CD4-positive, alpha-beta T cell treated with Interleukin-6 for 4 hours (primary cell): ENCODE data around the gene CLASP1.
"Not testable (repeated sequence)": the region's sequence is repeated elsewhere in the genome, so short reads cannot be mapped to it uniquely, and the experiment has no call there.

ENCODE experiments used
- DNase-seq: peaks from one replicate; pipeline ENCODE4 v3.0.0-alpha.2; 2020; ENCODE audit warnings: mixed read lengths

The CLASP1 gene

GRCh38 chr2:121468936-121469335 lies 180.3 kb downstream of the CLASP1 start:
- DNase-seq: no peak

DNA sequence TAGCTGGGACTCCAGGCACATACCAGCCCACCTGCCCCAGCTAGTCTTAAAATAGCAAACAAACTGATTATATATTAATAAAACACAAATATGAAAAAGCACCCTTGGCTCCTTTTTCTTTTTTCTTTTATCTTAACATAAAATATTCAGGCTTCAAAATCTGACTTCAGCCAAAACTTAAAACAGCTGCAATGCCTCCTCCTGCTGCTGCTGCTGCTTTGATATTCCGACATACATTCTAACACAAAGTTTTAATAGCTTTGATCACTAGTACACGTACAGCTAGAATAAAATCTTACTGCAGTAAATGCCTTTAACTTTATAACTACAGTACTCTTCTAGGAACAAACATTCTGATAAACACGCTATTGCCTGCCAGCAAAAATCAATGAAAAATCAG lies 190.0 kb downstream of the CLASP1 start:
- DNase-seq: no peak

DNA sequence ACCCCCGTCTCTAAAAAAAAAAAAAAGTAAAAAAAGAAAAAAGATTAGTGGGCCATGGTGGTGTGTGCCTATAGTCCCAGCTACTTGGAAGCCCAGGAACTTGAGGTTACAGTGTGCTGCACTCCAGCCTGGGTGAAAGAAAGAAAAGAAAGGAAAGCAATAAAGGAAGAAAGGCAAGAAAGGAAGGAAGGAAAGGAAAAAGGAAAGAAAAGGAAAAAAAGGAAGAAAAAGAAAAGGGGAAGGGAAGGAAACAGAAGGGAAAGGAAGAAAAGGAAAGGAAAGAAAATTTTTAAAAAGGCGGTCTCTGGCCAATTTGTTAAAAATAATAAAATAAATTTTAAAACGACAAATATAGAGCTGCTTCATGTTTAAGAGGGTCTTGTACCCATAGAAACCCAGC lies 192.9 kb downstream of the CLASP1 start:
- DNase-seq: no peak

GRCh38 chr2:121455446-121455845 lies 193.8 kb downstream of the CLASP1 start:
- DNase-seq: no peak

DNA sequence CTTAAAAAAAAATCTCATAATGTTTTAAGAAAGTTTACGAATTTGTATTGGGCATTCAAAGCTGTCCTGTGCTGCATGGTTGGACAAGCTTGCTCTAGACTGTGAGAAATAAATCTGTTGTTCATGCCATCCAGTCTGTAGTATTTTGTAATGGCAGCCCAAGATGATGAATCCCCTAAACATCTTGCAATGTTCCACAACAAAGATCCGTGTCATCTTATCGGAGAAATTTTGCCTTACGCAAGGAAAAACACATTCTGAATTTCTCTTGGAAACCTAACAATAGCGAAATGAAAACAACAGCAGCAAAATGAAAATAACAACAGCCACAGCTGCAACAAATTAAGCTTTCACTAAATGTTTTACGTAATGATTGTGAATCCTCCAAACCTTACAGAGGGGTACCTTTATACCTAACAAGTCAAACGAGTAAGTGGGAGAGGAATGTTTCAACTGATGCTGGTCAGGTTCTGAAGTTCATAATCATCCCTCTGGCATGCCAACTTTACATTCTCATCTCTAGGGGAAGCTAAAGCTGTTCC lies 194.6 kb downstream of the CLASP1 start:
- DNase-seq: no peak

DNA sequence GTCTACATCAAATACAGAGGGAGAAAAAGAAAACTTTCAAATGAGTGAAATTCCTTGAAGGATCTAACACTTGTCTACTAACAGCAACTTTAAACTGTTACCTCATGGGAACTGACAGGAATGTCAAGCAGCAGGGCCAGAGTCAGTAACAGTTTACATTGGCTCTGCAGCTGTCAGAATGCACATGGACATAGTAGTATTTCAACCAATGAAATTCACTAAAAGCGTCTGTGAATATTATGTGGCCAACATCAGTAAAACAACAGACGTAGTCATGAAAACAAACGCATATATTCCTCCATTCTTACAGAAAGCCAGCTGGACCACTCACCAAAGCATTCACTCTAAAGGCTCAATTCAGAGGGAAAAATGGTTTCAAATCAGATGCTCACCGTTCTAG lies 197.9 kb downstream of the CLASP1 start:
- DNase-seq: no peak

DNA sequence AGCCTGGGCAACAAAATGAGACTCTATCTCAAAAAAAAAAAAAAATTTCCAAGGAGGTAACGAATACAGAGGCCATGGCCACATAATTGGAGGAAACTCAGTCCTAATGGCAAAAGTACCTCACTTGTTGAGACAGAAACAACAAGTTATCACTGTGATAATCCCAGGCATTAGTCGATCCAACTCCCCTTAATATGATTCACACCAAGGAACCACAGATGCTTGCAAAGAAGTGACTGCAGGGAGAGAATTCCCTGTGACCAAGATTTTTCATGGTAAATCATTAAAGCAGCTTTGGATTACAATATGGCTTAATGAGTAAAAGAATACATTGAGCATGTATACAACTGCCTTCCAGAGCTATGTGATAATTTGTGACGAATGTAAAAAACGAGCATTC lies 199.0 kb downstream of the CLASP1 start:
- DNase-seq: no peak

GRCh38 chr2:121446647-121447241 lies 202.5 kb downstream of the CLASP1 start:
- no peak for DNase-seq

- no peak for DNase-seq
Measured at GRCh38 chr2:121442889-121443288, 206.4 kb downstream of the CLASP1 start.

- DNase-seq: not testable (repeated sequence)
Measured at GRCh38 chr2:121438290-121438689, 211.0 kb downstream of the CLASP1 start.

DNA sequence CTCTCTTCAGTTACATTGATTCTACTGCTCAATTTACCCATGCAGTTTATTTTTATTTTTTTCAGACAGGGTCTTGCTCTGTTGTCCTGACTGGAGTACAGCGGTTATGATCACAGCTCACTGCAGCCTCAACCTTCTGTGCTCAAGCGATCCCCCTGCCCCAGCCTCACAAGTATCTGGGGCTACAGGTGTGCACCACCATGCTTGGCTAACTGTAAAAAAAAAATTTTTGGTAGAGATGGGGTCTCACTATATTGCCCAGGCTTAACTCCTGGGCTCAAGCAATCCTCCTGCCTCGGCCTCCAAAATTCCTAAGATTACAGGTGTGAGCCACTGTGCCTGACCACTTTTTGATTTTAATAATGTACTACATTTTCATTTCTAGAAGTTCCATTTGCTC lies 212.3 kb downstream of the CLASP1 start:
- no peak for DNase-seq

GRCh38 chr2:121435790-121436189 lies 213.5 kb downstream of the CLASP1 start:
- no peak for DNase-seq

DNA sequence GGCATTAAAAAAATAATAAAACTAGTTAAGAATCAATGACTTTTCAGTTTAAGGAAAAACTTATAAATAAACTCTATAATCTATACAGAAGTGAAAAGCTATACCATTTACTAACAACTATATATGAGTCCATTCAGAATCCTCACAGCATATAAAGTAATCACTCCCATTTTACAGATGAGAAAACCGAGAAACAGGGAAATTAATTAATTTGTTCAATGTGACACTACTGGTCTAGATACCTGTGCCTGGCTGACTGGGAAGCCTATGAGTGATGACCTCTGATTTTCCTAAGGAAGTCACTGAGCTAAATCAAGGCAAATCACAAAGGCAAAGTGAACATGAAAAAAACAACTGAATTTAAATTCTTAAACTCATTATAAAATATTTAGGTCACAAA lies 218.0 kb downstream of the CLASP1 start:
- DNase-seq: no peak

GRCh38 chr2:121429927-121430520 lies 219.2 kb downstream of the CLASP1 start:
- no peak for DNase-seq

DNA sequence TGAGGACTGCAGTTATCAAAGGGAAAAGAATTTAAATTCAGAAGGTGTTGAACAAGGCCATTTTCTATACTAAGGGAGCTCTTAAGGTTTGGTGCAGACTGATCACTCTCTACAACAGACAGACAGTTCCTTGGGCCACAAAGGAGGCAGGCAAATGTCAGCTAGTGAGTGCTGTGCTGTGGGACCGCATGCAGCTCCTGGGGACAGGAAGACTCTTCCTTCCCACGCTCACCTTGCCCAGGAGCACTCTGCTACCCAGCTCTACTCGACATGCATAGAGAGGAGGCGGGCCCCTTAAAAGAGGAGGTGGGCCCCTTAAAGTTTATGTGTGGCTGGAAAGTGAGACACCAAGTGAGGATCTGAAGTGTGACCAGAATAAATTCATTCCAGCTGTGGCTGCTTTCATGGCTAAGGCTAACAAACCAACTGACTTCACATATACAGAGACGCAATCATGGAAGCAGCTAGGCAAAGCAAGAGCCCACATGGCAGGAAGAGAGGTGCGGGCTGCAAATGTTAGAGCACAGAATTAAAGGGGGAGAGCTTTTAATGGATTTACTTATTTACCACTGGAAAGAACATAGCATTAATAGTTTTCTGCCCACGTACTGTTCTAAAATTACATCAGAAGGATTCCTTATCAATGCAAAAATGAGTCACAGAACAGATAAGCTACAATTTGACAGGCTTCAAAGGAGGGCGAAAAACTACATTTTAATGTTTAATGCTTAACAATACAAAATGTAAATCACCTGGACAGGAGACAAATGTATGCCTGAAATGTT lies 220.0 kb downstream of the CLASP1 start:
- no peak for DNase-seq

DNA sequence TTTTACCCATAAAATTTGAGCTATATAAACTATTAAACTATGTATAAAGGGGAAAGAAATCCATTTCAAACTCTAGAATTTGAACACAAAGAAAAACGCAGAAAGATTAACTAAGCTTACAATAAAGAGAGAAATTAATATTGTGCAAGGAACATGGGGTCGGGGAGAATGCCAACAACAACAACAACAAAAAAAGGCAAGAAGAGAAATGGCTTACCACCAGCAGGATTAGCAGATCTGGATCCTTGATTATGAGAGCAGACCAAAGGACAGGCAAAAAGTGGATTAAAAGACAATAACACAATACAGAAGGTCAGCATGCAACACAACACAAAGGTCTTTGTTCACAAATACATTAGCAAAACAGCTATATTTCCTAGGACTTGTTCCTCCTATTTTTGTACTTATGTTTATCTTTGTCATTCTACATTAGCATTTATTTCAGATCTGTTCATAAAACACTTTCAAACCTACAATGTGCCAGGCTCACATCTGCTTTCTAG lies 222.0 kb downstream of the CLASP1 start:
- no peak for DNase-seq

DNA sequence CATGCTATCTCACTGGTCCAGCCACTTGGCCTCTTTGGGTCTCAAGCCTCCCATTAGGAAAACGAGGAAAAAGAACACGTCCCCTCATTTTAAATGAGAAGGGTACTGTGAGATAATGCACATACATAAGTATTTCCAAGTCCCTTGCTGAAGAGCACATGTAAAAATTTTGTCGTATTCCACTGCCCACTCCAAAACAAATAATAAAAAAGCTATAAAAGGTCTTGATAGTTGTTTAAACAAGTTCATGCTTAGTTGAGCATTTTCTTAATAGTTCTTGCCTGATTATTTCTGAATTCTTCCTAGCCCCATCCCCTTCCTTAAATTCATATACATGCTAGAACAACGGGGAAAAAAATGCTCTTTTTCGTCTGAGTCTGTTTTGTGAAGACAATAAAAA lies 228.8 kb downstream of the CLASP1 start:
- no peak for DNase-seq

DNA sequence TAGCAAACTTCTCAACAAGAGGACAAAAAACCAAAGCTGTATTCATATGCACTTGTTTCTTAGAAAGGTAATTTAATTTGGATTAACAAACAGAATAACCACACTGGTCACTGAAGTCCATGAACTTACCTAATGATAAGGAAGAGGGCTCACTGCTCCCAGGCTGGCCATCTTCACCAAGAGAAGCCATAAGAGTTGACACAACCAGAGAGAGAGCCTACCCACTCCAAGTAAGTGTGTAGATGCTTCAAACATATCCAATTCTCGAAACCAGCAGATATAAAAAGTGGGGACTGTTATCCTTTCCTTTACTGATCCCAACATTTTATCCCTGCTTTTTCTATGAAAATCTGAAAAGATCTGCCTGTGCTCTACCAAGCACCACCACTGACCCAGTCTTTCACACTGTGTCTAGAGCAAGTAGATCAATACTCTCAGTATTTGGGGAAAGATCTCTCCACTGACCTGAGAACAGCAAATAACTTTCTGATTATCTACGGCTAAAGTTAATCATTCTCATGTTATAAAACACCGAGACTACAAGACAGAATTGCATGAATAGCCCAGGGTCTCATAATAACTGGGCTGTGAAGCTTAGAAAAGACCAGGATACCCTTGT lies 230.1 kb downstream of the CLASP1 start:
- DNase-seq: no peak

DNA sequence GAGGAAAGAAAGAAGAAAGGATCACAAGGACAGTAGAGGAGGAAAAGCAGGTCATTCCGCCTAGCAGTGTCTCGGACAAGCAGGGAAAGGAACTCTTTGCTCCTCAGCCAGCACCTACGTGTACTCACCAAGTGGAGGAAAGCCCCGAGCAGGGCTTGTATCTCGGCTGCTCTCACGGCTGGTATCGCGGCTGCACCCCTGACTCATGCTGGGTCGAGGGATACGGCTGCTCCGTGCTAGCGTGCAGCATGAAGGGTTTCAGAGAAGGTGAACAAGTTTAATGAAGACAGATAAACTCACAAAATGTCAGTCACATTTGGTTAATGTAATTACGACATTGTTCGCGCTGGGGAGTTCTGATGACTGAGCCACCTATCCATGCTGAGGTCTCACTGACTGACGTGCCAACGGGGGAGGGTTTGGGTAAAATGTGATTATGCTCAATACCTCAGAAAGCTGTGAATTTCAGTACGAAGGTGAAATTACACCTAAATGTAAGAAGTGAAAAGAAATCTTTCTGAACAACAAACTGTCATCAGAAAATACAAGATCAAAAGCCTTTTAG lies 230.7 kb downstream of the CLASP1 start:
- no peak for DNase-seq

DNA sequence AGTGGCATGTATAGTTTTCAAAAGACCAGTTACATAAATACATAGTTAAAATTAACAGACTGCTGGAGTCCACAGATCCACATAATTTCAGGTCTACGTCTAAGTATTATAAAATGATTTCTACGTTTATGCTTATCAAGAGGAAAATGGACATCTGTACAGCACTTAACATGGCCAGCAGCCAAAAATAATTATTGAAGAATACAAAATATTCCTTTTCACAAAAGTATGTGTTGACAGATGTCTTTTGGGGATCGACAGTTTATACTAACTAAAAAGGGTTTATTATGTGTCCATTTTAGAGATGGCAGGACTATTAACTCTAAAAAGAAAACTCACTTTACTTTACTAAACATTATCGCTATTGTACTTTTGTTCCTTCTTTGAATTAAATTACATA lies 231.4 kb downstream of the CLASP1 start:
- no peak for DNase-seq

GRCh38 chr2:121415727-121416126 lies 233.5 kb downstream of the CLASP1 start:
- DNase-seq: no peak

GRCh38 chr2:121412349-121412748 lies 236.9 kb downstream of the CLASP1 start:
- no peak for DNase-seq

GRCh38 chr2:121409966-121410365 lies 239.3 kb downstream of the CLASP1 start:
- DNase-seq: no peak
